ENCODE data around the gene MPND. TPM values are rescaled to one million over a fixed set of nuclear protein-coding genes. Genes with fewer than 3 reads are reported as not detected.

The MPND gene
- total RNA-seq, 1 donor, result 22.4 TPM

GRCh38 chr19:4375164-4376027 lies 32.0 kb downstream of the MPND start:
- peak in 2 of 3 donors; percentile 70 to 74 for DNase-seq (ENCODE audit: low read depth in 2 of 3, low spot score in 2 of 3)

GRCh38 chr19:4376028-4376670 lies 32.8 kb downstream of the MPND start:
- DNase-seq (ENCODE audit: low read depth in 2 of 3, low spot score in 2 of 3), result no peak

- no peak for DNase-seq (ENCODE audit: low read depth in 2 of 3, low spot score in 2 of 3)
Measured at GRCh38 chr19:4376671-4376990, 33.3 kb downstream of the MPND start.

GRCh38 chr19:4376991-4377781 lies 33.8 kb downstream of the MPND start:
- no peak for DNase-seq (ENCODE audit: low read depth in 2 of 3, low spot score in 2 of 3)

DNA sequence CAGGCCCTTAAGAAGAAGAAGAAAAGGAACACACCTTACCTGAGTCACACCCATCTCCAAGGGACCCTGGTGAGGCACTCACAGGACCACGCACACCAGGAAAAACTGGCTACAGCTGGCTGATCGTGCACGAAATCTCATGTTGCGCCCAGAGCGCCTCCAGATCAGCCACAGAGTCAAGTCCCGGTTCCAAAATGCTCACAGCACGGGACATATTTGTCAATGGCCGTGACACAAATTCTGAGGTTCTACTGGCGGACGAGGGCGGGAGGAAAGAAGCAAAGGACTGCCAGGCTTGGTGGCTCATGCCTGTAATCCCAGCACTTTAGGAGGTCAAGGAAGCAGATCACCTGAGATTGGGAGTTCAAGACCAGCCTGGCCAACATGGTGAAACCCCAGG lies 35.5 kb downstream of the MPND start:
- no peak for DNase-seq (ENCODE audit: low read depth in 2 of 3, low spot score in 2 of 3)

DNA sequence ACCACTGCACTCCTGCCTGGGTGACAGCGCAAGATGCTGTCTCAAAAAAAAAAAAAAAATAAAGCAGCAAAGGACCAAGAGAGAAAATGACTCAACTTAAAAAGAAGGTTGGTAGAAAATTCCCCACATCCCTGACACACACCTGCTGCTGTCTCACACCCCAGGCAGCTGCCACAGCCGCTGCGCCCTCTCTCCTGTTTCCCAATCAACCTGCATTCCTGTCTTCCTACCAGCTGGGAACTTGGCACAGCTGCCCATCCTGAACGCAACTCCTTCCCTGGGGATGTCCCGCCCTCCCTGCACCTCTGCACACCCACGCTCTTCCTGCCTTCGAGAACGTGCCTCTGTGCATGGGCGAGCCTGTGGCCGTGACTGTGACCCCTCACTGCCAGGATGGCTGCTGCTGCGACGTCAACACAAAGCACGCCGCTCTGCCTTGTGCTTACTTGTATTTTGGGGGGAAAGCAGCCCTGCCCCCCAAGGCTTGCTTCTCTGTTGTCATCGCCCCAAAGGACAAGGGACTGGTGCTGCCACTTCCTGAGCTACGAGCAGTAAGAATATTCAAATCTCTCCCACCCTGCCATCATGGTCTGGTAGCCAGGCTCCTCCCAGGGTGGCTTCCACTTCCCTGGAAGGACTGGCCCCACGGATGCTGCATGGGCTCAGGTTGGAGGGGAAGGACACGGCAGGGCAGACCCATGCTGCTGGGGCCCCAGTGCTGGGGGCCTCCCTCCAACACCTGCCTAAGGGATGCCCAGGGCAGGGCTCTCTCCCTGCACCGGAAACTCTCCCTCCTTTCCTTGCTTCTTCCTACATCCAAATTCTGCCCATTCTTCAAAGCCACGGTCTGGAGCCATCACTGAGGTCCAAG lies 36.3 kb downstream of the MPND start:
- DNase-seq (ENCODE audit: low read depth in 2 of 3, low spot score in 2 of 3), result no peak

- peak in 1 of 3 donors; percentile 46 for DNase-seq (ENCODE audit: low read depth in 2 of 3, low spot score in 2 of 3)
Measured at GRCh38 chr19:4380254-4380727, 36.9 kb downstream of the MPND start.

DNA sequence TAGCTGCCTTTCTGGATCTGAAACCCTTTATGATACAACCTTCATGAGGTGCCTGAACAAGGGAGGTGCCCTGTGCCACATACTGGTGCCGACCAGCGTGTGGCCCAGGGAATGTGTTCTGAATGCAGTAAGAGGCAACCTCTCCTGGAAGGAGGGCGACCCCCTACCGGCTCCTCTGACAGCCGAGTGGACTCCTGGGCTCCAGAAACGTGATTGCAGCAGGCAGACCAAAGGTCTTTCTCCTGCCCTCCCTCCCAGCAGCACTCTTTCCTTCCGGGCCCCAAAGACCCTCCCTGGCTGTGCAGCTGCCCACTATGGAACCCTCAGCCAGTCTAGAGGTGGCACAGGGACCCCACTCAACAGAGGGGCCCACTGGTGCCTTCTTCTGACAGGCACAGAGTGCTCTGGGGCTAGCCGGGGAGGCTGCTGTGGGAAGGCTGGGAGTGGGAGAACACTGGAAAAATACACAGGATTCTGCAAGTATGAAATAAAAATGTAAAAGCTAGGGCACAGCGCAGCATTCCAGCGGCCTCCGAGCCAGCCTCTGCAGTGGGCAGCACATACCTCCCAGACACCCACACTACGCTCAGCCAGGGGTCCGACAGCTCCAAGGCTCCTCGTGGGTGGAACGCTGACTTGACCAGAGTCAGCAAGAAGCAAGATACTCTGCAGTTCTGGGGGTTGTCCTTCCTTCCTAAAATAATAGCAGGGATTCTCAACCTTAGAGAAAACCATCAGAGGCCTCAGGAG lies 42.1 kb downstream of the MPND start:
- no peak for DNase-seq (ENCODE audit: low read depth in 2 of 3, low spot score in 2 of 3)

- DNase-seq (ENCODE audit: low read depth in 2 of 3, low spot score in 2 of 3), result no peak
Measured at GRCh38 chr19:4386041-4386782, 42.9 kb downstream of the MPND start.

- DNase-seq (ENCODE audit: low read depth in 2 of 3, low spot score in 2 of 3), result no peak
Measured at GRCh38 chr19:4388337-4389063, 45.1 kb downstream of the MPND start.

- no peak for DNase-seq (ENCODE audit: low read depth in 2 of 3, low spot score in 2 of 3)
Measured at GRCh38 chr19:4389064-4389375, 45.7 kb downstream of the MPND start.

GRCh38 chr19:4389511-4390016 lies 46.2 kb downstream of the MPND start:
- DNase-seq (ENCODE audit: low read depth in 2 of 3, low spot score in 2 of 3), result no peak

- DNase-seq (ENCODE audit: low read depth in 2 of 3, low spot score in 2 of 3), result no peak
Measured at GRCh38 chr19:4390017-4390566, 46.7 kb downstream of the MPND start.

DNA sequence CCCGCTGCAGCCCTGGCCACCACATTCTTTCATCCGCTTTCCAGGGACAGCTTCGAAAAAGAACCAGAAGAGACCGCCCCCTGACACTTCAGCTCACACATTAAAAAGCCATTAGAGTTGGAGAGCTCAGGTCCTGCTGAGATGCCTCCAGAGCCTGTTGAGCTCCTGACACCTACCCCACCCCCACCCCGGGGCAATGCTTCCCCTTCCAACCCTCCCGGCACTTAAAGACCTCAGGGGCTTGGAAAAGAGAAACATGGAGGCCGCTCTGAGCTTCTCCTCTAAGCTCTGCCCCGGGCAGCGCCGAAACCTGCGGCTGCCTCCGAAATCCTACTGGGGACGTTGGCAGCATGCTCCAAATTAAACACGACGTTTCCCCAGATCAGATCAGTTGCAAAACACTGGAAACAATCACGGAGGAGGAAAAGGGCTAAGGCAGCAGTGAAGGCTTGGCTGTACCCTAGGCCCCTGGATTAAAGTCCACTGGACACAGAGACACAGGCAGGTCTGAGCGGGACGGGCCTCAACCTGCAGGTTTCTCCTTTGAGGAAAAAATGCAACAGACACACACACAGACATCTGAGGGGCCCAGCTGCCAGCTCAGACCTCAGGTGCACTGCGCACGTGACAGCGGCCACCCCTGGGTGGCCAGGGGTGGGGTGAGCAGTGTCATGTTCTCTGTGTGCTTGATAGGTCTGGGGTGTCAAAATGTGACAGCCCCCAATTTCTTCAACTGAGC lies 47.4 kb downstream of the MPND start:
- DNase-seq (ENCODE audit: low read depth in 2 of 3, low spot score in 2 of 3), result peak in 1 of 3 donors; percentile 15

- no peak for DNase-seq (ENCODE audit: low read depth in 2 of 3, low spot score in 2 of 3)
Measured at GRCh38 chr19:4391306-4391693, 47.9 kb downstream of the MPND start.

DNA sequence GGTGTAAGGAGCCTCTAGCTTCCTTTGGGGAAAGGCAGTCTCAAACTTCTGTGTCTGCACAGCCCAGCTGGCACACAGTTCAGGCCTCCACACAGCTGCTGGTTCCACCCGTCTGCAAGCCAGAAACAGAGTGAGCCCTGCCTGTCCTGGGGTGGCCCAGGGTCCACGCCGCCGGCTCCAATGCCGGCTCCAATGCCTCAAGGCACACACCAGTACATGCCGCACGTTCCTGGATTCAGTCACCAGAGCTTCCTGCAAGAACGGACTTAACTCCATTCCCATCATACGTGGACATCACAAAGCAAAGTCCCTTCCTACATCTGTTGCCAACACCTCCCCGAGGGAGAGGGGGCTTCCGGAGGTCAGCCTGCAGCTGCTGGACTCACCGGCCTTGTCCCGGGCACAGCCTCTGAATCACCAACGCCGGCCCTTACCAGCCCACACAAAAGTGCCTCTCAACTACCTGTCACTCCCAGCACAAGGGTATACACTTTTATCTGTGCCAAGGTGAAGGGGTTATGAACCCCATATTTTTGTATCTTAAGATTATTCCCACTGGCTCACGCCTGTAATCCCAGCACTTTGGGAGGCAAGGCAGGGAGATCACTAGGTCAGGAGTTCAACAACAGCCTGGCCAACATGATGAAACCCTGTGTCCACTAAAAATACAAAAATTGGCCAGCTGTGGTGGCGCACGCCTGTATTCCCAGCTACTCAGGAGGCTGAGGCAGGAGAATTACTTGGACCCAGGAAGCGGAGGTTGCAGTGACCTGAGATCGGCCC lies 48.5 kb downstream of the MPND start:
- DNase-seq (ENCODE audit: low read depth in 2 of 3, low spot score in 2 of 3), result no peak

Data from hematopoietic multipotent progenitor cell (in vitro differentiated cells).